ENCODE measurements around the gene TPM1. TPM values are rescaled to one million over a fixed set of nuclear protein-coding genes. Genes with fewer than 3 reads are reported as not detected.

The TPM1 gene
- total and polyA plus RNA-seq, 8 donors = 230 to 2,605 (median 783) TPM

DNA sequence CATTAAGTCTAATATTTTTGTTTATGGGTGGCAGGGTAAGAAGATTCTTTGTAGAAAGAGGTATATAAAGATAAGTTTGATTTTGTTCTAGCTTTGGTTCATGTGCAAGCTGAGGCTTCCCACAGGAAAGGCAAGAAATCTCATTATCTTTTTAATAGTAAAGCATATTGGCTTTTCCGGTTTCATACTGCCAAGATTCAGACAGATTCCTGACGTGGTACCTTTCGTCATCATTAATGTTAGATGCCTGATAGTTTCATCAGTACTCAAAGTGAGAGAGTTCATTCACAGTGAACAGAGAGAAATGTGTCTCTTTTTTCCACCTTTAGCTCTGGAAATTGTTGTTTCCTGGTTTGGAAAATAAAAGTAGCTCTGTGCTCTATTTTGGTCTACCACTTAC is 16.5 kb downstream of the TPM1 start:
- no peaks in the 10 kb centered on the region for H3K9me3 ChIP-seq
- peak overlapping the region in 1 of 5 donors; percentile 25 for H3K27ac ChIP-seq
- no peaks in the 10 kb centered on the region for H3K27me3 ChIP-seq
- TF ChIP-seq POLR2A (IDR thresholded peaks at IDR 0.05) (no peak), POLR2AphosphoS5 (IDR thresholded peaks at IDR 0.05) (no peak), EP300 (IDR thresholded peaks at IDR 0.05) (no peak)
- TF ChIP-seq, protein P1, sequence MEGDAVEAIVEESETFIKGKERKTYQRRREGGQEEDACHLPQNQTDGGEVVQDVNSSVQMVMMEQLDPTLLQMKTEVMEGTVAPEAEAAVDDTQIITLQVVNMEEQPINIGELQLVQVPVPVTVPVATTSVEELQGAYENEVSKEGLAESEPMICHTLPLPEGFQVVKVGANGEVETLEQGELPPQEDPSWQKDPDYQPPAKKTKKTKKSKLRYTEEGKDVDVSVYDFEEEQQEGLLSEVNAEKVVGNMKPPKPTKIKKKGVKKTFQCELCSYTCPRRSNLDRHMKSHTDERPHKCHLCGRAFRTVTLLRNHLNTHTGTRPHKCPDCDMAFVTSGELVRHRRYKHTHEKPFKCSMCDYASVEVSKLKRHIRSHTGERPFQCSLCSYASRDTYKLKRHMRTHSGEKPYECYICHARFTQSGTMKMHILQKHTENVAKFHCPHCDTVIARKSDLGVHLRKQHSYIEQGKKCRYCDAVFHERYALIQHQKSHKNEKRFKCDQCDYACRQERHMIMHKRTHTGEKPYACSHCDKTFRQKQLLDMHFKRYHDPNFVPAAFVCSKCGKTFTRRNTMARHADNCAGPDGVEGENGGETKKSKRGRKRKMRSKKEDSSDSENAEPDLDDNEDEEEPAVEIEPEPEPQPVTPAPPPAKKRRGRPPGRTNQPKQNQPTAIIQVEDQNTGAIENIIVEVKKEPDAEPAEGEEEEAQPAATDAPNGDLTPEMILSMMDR (IDR thresholded peaks at IDR 0.05) = no peak
- peaks cover 74 to 81% (median 76%) of the 10 kb centered on the region in 4 donors for H3K36me3 ChIP-seq
- intact Hi-C loops (cut with DNase I; ENCODE audit: low total_unique reads) = no loop called here
- no peak for DNase-seq
- 49 to 76% (median 56%) methylated on average over 3 of the region's 3 CpGs for WGBS, 5 donors
- H3K4me3 ChIP-seq = no peak overlapping the region
- peaks cover 14 to 75% (median 42%) of the 10 kb centered on the region in 4 donors for H3K4me1 ChIP-seq

- intact Hi-C loops (cut with DNase I; ENCODE audit: low total_unique reads) = no loop called here
- no peak for DNase-seq
- 67 to 85% (median 76%) methylated on average over 10 of the region's 10 CpGs for WGBS, 5 donors
- no peak for TF ChIP-seq POLR2AphosphoS5 (IDR thresholded peaks at IDR 0.05)
- TF ChIP-seq POLR2A (IDR thresholded peaks at IDR 0.05) = no peak
- no peak for TF ChIP-seq EP300 (IDR thresholded peaks at IDR 0.05)
- TF ChIP-seq, protein P1 (IDR thresholded peaks at IDR 0.05) = no peak
- Histone ChIP-seq H3K27me3 (no peaks in the 10 kb centered on the region), H3K4me3 (no peak overlapping the region), H3K9me3 (no peaks in the 10 kb centered on the region), H3K27ac (peak overlapping the region in 3 of 5 donors; percentile 12 to 25 (median 23)), H3K4me1 (peaks cover 9 to 70% (median 36%) of the 10 kb centered on the region in 4 donors), H3K36me3 (peaks cover 79 to 87% (median 82%) of the 10 kb centered on the region in 4 donors)
Measured at GRCh38 chr15:63059573-63060216, 17.1 kb downstream of the TPM1 start.

DNA sequence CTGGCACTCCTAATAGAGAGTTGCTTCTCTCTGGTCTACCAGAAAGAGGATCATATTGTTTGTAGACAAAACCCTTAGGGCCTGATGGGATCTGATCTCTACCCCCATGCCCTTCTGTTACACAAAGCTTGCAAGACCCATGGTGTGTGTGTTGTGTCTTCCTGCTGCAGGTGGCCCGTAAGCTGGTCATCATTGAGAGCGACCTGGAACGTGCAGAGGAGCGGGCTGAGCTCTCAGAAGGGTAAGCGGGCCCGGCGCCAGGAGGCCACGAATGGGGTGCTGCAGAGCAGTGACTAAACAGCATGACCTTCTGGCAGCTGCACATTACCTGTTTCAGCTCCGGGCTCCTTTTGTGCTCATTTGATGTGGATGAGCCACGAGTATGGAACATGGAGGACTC is 18.2 kb downstream of the TPM1 start:
- DNase-seq = no peak
- H3K27ac ChIP-seq = peak overlapping the region in 2 of 5 donors; percentile 4 to 23
- WGBS, 5 donors = 87 to 94% (median 89%) methylated on average over 6 to 10 of the region's 10 CpGs
- peaks cover 84 to 97% (median 91%) of the 10 kb centered on the region in 4 donors for H3K36me3 ChIP-seq
- TF ChIP-seq EP300 (IDR thresholded peaks at IDR 0.05) (no peak), POLR2AphosphoS5 (IDR thresholded peaks at IDR 0.05) (peak in 1 of 3 donors; percentile 8), POLR2A (IDR thresholded peaks at IDR 0.05) (no peak)
- TF ChIP-seq, protein P1 (IDR thresholded peaks at IDR 0.05) = no peak
- no peak overlapping the region for H3K4me3 ChIP-seq
- intact Hi-C loops (cut with DNase I; ENCODE audit: low total_unique reads) = no loop called here
- H3K27me3 ChIP-seq = no peaks in the 10 kb centered on the region
- H3K4me1 ChIP-seq = peaks cover 1 to 70% (median 29%) of the 10 kb centered on the region in 4 donors
- H3K9me3 ChIP-seq = no peaks in the 10 kb centered on the region

DNA sequence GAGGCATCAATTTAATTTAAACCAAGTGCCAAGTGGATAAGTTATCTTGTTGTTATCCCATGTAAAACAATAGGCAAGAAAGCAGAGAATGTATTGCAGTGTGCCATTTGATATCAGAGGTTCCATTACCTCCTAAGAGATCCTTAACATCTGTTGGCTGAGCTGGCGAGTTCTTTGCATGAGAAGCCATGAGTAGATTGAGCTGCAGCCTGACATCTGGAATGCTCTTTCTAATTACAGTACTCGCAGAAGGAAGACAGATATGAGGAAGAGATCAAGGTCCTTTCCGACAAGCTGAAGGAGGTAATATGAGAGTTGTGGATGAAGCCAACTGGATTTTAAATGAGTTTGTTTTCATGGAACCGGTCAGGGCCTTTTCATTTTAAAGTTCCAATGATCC is 19.4 kb downstream of the TPM1 start:
- Histone ChIP-seq H3K4me3 (no peak overlapping the region), H3K4me1 (peaks cover 0 to 60% (median 27%) of the 10 kb centered on the region in 4 donors), H3K27me3 (no peaks in the 10 kb centered on the region), H3K9me3 (no peaks in the 10 kb centered on the region), H3K36me3 (peaks cover 87 to 100% (median 97%) of the 10 kb centered on the region in 4 donors), H3K27ac (peak overlapping the region in 2 of 5 donors; percentile 4 to 10)
- no peak for TF ChIP-seq POLR2A (IDR thresholded peaks at IDR 0.05)
- TF ChIP-seq POLR2AphosphoS5 (IDR thresholded peaks at IDR 0.05) = peak in 1 of 3 donors; percentile 6
- DNase-seq = no peak
- WGBS, 5 donors = 69 to 93% (median 83%) methylated on average over 4 of the region's 4 CpGs
- intact Hi-C loops (cut with DNase I; ENCODE audit: low total_unique reads) = no loop called here
